ENCODE data around the gene FZD2. TPM values are rescaled to one million over a fixed set of nuclear protein-coding genes. Genes with fewer than 3 reads are reported as not detected.

The FZD2 gene
- total and polyA plus RNA-seq, 2 of the 13 experiments (the other 11 are each of a cell fraction or from before 2014, with no cell fraction given), result 0.07 to 0.13 TPM

DNA sequence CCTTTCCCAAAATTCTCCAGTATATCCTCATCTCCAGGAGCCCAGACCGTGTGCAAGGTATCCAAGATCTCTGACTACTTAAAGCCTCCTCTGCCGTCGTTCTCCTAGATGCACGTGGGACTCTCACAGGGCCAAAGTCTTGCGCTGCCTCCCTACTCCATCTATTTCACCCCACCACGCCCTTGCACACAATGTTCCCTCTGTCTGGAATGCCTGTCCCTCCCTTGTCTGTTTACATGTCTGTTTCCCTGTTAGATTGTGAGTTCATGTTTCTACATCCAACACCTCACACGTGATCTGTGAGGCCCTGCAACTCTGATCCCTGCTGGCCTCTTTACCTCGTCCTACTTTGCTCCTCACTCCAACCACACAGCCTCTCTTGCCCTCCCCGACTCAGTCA is 4.9 kb upstream of the FZD2 start:
- H2AFZ ChIP-seq (ENCODE audit: low read length), result no peak overlapping the region
- no peak overlapping the region for H3K4me3 ChIP-seq (replicated peaks in 1 of 3; ENCODE audit: insufficient read depth in 1 of 3, low read depth in 2 of 3, low read length in 3 of 3)
- H3K36me3 ChIP-seq (replicated peaks in 1 of 2; ENCODE audit: control insufficient read depth in 1 of 2, insufficient read depth in 2 of 2, low read length in 2 of 2), result no peaks in the 10 kb centered on the region
- in situ Hi-C loops (cut with HindIII; ENCODE audit: extremely low pct_ligation_motif_present, low pct_unique_long_range_greater_than_20kb), result no loop called here
- no peaks in the 10 kb centered on the region for H4K20me1 ChIP-seq (ENCODE audit: insufficient read depth, low read length)
- H3K9ac ChIP-seq (ENCODE audit: insufficient read depth, low read depth, low read length), result no peak overlapping the region
- no peak for FAIRE-seq
- peaks cover 7 to 47% of the 10 kb centered on the region in 2 experiments; a peak in 4 of 5 replicates for H3K27me3 ChIP-seq (ENCODE audit: control insufficient read depth in 1 of 2, insufficient read depth in 2 of 2, low read length in 2 of 2)
- ChIA-PET POLR2A (no interaction called here), CTCF (ENCODE audit: low intra/inter-chr PET ratio, low total read pairs) (no interaction called here)
- peak; percentile 36 for ATAC-seq
- H3K9me3 ChIP-seq (ENCODE audit: low read length), result no peaks in the 10 kb centered on the region
- 4% methylated on average over 9 of the region's 9 CpGs for WGBS (ENCODE audit: low lambda C conversion rate)
- H3K4me1 ChIP-seq (ENCODE audit: insufficient read depth, low read length), result peaks cover 26% of the 10 kb centered on the region
- BruUV-seq (replicated peaks), result no TSS peak
- no peak overlapping the region for H3K27ac ChIP-seq (ENCODE audit: extremely low read length, insufficient read depth, low read length)
- peak overlapping the region; percentile 6; the same call in 1 of the 2 replicates for H3K4me2 ChIP-seq (ENCODE audit: low read depth, low read length)
- H3K79me2 ChIP-seq (ENCODE audit: insufficient read depth, low read length), result no peaks in the 10 kb centered on the region
- peak; percentile 69 for DNase-seq (ENCODE audit: low spot score)
- intact Hi-C loops (cut with micrococcal nuclease; ENCODE audit: unreplicated experiment), result no loop called here
- TF ChIP-seq BCL6 (CRISPR knock-in tag; IDR thresholded peaks at IDR 0.05) (peak; percentile 43; the same call in 1 of the 2 replicates), ARNT2 (CRISPR knock-in tag; IDR thresholded peaks at IDR 0.05; ENCODE audit: low read depth) (peak; percentile 38; the same call in 1 of the 2 replicates), SOX6 (IDR thresholded peaks at IDR 0.05) (no peak), SOX6 (CRISPR knock-in tag; IDR thresholded peaks at IDR 0.05) (peak; percentile 49; the same call in 1 of the 2 replicates), GATAD2A (CRISPR knock-in tag; IDR thresholded peaks at IDR 0.05) (0 out of 2 replicates have a peak, but pooled peaks have one; percentile 16), SALL1 (CRISPR knock-in tag; IDR thresholded peaks at IDR 0.05) (peak; percentile 31; the same call in 1 of the 2 replicates), FOXA3 (CRISPR knock-in tag; IDR thresholded peaks at IDR 0.05) (0 out of 2 replicates have a peak, but pooled peaks have one; percentile 35), ZNF607 (CRISPR knock-in tag; IDR thresholded peaks at IDR 0.05; ENCODE audit: borderline replicate concordance) (no peak), MLLT10 (CRISPR knock-in tag; IDR thresholded peaks at IDR 0.05) (no peak), SOX5 (CRISPR knock-in tag; IDR thresholded peaks at IDR 0.05; ENCODE audit: borderline replicate concordance) (peak; percentile 44; the same call in 1 of the 2 replicates), ZMYM3 (CRISPR knock-in tag; IDR thresholded peaks at IDR 0.05) (peak; percentile 54; the same call in 1 of the 2 replicates), TEAD3 (CRISPR knock-in tag; optimal IDR thresholded peaks at IDR 0.05; ENCODE audit: borderline replicate concordance) (peak; percentile 22), TGIF2 (CRISPR knock-in tag; IDR thresholded peaks at IDR 0.05) (peak; percentile 63; the same call in 1 of the 2 replicates), ZNF781 (CRISPR knock-in tag; IDR thresholded peaks at IDR 0.05; ENCODE audit: borderline replicate concordance, not compliant biosample characterization) (peak; percentile 27), HNF4A (CRISPR knock-in tag; IDR thresholded peaks at IDR 0.05) (0 out of 2 replicates have a peak, but pooled peaks have one; percentile 4), TRIM24 (CRISPR knock-in tag; IDR thresholded peaks at IDR 0.05) (0 out of 2 replicates have a peak, but pooled peaks have one; percentile 6)
- TF ChIP-seq, protein P1, sequence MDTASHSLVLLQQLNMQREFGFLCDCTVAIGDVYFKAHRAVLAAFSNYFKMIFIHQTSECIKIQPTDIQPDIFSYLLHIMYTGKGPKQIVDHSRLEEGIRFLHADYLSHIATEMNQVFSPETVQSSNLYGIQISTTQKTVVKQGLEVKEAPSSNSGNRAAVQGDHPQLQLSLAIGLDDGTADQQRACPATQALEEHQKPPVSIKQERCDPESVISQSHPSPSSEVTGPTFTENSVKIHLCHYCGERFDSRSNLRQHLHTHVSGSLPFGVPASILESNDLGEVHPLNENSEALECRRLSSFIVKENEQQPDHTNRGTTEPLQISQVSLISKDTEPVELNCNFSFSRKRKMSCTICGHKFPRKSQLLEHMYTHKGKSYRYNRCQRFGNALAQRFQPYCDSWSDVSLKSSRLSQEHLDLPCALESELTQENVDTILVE (CRISPR knock-in tag; IDR thresholded peaks at IDR 0.05), result no peak
- TF ChIP-seq, protein P2, sequence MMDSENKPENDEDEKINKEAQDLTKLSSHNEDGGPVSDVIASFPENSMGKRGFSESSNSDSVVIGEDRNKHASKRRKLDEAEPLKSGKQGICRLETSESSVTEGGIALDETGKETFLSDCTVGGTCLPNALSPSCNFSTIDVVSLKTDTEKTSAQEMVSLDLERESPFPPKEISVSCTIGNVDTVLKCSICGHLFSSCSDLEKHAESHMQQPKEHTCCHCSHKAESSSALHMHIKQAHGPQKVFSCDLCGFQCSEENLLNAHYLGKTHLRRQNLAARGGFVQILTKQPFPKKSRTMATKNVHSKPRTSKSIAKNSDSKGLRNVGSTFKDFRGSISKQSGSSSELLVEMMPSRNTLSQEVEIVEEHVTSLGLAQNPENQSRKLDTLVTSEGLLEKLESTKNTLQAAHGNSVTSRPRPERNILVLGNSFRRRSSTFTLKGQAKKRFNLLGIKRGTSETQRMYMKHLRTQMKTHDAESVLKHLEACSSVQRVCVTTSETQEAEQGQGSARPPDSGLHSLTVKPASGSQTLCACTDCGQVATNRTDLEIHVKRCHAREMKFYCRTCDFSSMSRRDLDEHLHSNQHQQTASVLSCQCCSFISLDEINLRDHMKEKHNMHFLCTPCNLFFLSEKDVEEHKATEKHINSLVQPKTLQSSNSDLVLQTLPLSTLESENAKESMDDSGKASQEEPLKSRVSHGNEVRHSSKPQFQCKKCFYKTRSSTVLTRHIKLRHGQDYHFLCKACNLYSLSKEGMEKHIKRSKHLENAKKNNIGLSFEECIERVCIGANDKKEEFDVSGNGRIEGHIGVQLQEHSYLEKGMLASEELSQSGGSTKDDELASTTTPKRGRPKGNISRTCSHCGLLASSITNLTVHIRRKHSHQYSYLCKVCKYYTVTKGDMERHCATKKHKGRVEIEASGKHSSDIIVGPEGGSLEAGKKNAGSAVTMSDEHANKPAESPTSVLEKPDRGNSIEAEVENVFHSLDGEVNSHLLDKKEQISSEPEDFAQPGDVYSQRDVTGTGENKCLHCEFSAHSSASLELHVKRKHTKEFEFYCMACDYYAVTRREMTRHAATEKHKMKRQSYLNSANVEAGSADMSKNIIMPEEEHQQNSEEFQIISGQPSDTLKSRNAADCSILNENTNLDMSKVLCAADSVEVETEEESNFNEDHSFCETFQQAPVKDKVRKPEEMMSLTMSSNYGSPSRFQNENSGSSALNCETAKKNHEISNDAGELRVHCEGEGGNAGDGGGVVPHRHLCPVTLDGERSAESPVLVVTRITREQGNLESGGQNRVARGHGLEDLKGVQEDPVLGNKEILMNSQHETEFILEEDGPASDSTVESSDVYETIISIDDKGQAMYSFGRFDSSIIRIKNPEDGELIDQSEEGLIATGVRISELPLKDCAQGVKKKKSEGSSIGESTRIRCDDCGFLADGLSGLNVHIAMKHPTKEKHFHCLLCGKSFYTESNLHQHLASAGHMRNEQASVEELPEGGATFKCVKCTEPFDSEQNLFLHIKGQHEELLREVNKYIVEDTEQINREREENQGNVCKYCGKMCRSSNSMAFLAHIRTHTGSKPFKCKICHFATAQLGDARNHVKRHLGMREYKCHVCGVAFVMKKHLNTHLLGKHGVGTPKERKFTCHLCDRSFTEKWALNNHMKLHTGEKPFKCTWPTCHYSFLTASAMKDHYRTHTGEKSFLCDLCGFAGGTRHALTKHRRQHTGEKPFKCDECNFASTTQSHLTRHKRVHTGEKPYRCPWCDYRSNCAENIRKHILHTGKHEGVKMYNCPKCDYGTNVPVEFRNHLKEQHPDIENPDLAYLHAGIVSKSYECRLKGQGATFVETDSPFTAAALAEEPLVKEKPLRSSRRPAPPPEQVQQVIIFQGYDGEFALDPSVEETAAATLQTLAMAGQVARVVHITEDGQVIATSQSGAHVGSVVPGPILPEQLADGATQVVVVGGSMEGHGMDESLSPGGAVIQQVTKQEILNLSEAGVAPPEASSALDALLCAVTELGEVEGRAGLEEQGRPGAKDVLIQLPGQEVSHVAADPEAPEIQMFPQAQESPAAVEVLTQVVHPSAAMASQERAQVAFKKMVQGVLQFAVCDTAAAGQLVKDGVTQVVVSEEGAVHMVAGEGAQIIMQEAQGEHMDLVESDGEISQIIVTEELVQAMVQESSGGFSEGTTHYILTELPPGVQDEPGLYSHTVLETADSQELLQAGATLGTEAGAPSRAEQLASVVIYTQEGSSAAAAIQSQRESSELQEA (CRISPR knock-in tag; IDR thresholded peaks at IDR 0.05; ENCODE audit: not compliant biosample characterization), result no peak
